Measurements from ENCODE around the gene MRPL41. TPM values are rescaled to one million over a fixed set of nuclear protein-coding genes. Genes with fewer than 3 reads are reported as not detected.
A peak's percentile ranks its signal among the peaks of the same experiment; 100 is the strongest.

Gene MRPL41
- total RNA-seq, 1 donor from 2014 or later: 30.2 TPM

- TF ChIP-seq, protein P1, sequence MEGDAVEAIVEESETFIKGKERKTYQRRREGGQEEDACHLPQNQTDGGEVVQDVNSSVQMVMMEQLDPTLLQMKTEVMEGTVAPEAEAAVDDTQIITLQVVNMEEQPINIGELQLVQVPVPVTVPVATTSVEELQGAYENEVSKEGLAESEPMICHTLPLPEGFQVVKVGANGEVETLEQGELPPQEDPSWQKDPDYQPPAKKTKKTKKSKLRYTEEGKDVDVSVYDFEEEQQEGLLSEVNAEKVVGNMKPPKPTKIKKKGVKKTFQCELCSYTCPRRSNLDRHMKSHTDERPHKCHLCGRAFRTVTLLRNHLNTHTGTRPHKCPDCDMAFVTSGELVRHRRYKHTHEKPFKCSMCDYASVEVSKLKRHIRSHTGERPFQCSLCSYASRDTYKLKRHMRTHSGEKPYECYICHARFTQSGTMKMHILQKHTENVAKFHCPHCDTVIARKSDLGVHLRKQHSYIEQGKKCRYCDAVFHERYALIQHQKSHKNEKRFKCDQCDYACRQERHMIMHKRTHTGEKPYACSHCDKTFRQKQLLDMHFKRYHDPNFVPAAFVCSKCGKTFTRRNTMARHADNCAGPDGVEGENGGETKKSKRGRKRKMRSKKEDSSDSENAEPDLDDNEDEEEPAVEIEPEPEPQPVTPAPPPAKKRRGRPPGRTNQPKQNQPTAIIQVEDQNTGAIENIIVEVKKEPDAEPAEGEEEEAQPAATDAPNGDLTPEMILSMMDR (IDR thresholded peaks at IDR 0.05; ENCODE audit: unreplicated experiment): no peak
- Mint-ChIP-seq H3K9me3 (ENCODE audit: low read depth) (no peaks in the 10 kb centered on the region), H3K4me1 (ENCODE audit: low read depth) (peaks cover 8% of the 10 kb centered on the region), H3K4me3 (ENCODE audit: low read depth) (no peak overlapping the region), H3K36me3 (ENCODE audit: insufficient read depth) (peaks cover 14% of the 10 kb centered on the region), H3K27me3 (no peaks in the 10 kb centered on the region), H3K27ac (no peak overlapping the region)
- DNase-seq (ENCODE audit: low spot score, unreplicated experiment): no peak
Measured at GRCh38 chr9:137554349-137554748, 2.7 kb downstream of the MRPL41 start.

DNA sequence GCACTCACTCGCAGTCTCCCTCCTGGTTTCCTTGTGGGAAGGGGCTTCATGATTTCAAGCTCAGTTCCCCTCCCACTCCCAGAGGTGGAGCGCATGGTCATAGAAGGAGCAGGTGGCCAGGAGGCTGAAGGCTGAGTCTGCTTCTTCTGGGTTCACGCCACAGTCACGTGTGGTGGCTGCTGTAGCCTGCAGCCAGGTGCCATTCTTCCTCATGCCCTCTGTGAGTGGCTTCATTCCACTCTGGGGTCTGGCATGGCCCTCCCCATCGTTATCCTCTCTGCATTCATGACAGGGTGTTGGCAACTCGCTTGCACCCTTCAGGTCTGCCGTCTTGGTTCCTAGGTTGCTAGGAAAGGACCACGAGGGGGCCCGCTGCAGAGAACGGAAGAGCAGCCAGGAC, 3.5 kb downstream of the MRPL41 start:
- Mint-ChIP-seq H3K27ac (no peak overlapping the region), H3K27me3 (no peaks in the 10 kb centered on the region), H3K4me1 (ENCODE audit: low read depth) (peaks cover 4% of the 10 kb centered on the region), H3K9me3 (ENCODE audit: low read depth) (no peaks in the 10 kb centered on the region), H3K36me3 (ENCODE audit: insufficient read depth) (peaks cover 22% of the 10 kb centered on the region), H3K4me3 (ENCODE audit: low read depth) (no peak overlapping the region)
- TF ChIP-seq, protein P1 (IDR thresholded peaks at IDR 0.05; ENCODE audit: unreplicated experiment): no peak
- no peak for DNase-seq (ENCODE audit: low spot score, unreplicated experiment)

- H3K27ac Mint-ChIP-seq: peak overlapping the region; percentile 56
- no peaks in the 10 kb centered on the region for H3K9me3 Mint-ChIP-seq (ENCODE audit: low read depth)
- no peak for DNase-seq (ENCODE audit: low spot score, unreplicated experiment)
- TF ChIP-seq, protein P1 (IDR thresholded peaks at IDR 0.05; ENCODE audit: unreplicated experiment): no peak
- H3K27me3 Mint-ChIP-seq: no peaks in the 10 kb centered on the region
- H3K4me1 Mint-ChIP-seq (ENCODE audit: low read depth): peaks cover 3% of the 10 kb centered on the region
- no peak overlapping the region for H3K4me3 Mint-ChIP-seq (ENCODE audit: low read depth)
- peaks cover 23% of the 10 kb centered on the region for H3K36me3 Mint-ChIP-seq (ENCODE audit: insufficient read depth)
Measured at GRCh38 chr9:137556069-137556838, 4.6 kb downstream of the MRPL41 start.

- peaks cover 29% of the 10 kb centered on the region for H3K36me3 Mint-ChIP-seq (ENCODE audit: insufficient read depth)
- H3K27ac Mint-ChIP-seq: no peak overlapping the region
- H3K9me3 Mint-ChIP-seq (ENCODE audit: low read depth): no peaks in the 10 kb centered on the region
- no peak overlapping the region for H3K4me3 Mint-ChIP-seq (ENCODE audit: low read depth)
- no peak for DNase-seq (ENCODE audit: low spot score, unreplicated experiment)
- no peaks in the 10 kb centered on the region for H3K27me3 Mint-ChIP-seq
- H3K4me1 Mint-ChIP-seq (ENCODE audit: low read depth): no peaks in the 10 kb centered on the region
- TF ChIP-seq, protein P1 (IDR thresholded peaks at IDR 0.05; ENCODE audit: unreplicated experiment): no peak
Measured at GRCh38 chr9:137558127-137558526, 6.4 kb downstream of the MRPL41 start.

- Mint-ChIP-seq H3K4me1 (ENCODE audit: low read depth) (no peaks in the 10 kb centered on the region), H3K4me3 (ENCODE audit: low read depth) (no peak overlapping the region), H3K27me3 (no peaks in the 10 kb centered on the region), H3K36me3 (ENCODE audit: insufficient read depth) (peaks cover 25% of the 10 kb centered on the region), H3K27ac (no peak overlapping the region), H3K9me3 (ENCODE audit: low read depth) (no peaks in the 10 kb centered on the region)
- DNase-seq (ENCODE audit: low spot score, unreplicated experiment): no peak
- TF ChIP-seq, protein P1 (IDR thresholded peaks at IDR 0.05; ENCODE audit: unreplicated experiment): no peak
Measured at GRCh38 chr9:137564134-137564533, 12.5 kb downstream of the MRPL41 start.
